IMR-90 (cell line): Measurements from ENCODE around the gene SH3RF2. TPM values are rescaled to one million over a fixed set of nuclear protein-coding genes. Genes with fewer than 3 reads are reported as not detected.

ENCODE experiments used
- ATAC-seq: fragments of 200-7000 bp; cut with Tn5 transposase; 2 replicates; pipeline ENCODE4 v1.9.1; 2020; ENCODE audit warnings: low read depth, mild to moderate bottlenecking, moderate library complexity
- BruUV-seq: library from RNA; stranded (reverse); fragments of 400-500 nt; replicated peaks from 2 replicates; lab custom pipeline; 2021; lab: Mats Ljungman, UMichigan
- CTCF ChIA-PET: fragments of 300-600 bp; formaldehyde crosslinking; extraction: SDS; loops from one replicate; lab custom pipeline; 2021; ENCODE audit warnings: antibody characterized with exemption; lab: Yijun Ruan, JAX
- POLR2A ChIA-PET: fragments of 300-600 bp; sonication (Branson Sonifier 250); formaldehyde crosslinking; loops from one replicate; lab custom pipeline; 2022; ENCODE audit warnings: antibody characterized with exemption; ENCODE audit not compliant: unreplicated experiment; lab: Charles Lee
- DNase-seq: peaks from one replicate; pipeline ENCODE4 v3.0.0; 2013
- H2AFZ ChIP-seq: replicated peaks from 2 replicates; pipeline ENCODE3; 2013; ENCODE audit warnings: low read length, mild to moderate bottlenecking; ENCODE audit not compliant: poor library complexity
- H2AK5ac ChIP-seq: 2 replicates; pipeline ENCODE4 v1.6.1; 2013; ENCODE audit warnings: low read depth, low read length, inconsistent platforms
- H2AK9ac ChIP-seq: replicated peaks from 2 replicates; pipeline ENCODE3; 2013; ENCODE audit warnings: mild to moderate bottlenecking, low read depth, low read length, moderate library complexity; ENCODE audit not compliant: poor library complexity
- H2BK120ac ChIP-seq: 2 replicates; pipeline ENCODE4 v1.6.1; 2013; ENCODE audit warnings: low read depth, low read length, inconsistent platforms
- H2BK15ac ChIP-seq: 3 replicates; pipeline ENCODE4 v1.6.1; 2013; ENCODE audit warnings: low read depth, low read length, inconsistent platforms
- H2BK20ac ChIP-seq: 2 replicates; pipeline ENCODE4 v1.6.1; 2013; ENCODE audit warnings: low read depth, mild to moderate bottlenecking, inconsistent platforms, low read length, moderate library complexity
- H2BK5ac ChIP-seq: 2 replicates; pipeline ENCODE4 v1.6.1; 2013; ENCODE audit warnings: mild to moderate bottlenecking, low read depth, low read length, inconsistent platforms; ENCODE audit not compliant: poor library complexity, severe bottlenecking
- H3K14ac ChIP-seq: replicated peaks from 2 replicates; pipeline ENCODE4 v1.6.1; 2013; ENCODE audit warnings: low read depth, low read length, inconsistent platforms
- H3K18ac ChIP-seq: 2 replicates; pipeline ENCODE4 v1.6.1; 2013; ENCODE audit warnings: low read depth, low read length, control low read depth
- H3K23ac ChIP-seq: 2 replicates; pipeline ENCODE4 v1.6.1; 2013; ENCODE audit warnings: low read depth, low read length, inconsistent platforms
- H3K27ac ChIP-seq: 2 replicates; pipeline ENCODE4 v1.5.1; 2013; ENCODE audit warnings: mild to moderate bottlenecking, control low read depth, low read length; ENCODE audit not compliant: insufficient read depth
- H3K27me3 ChIP-seq: 2 replicates; pipeline ENCODE4 v1.6.1; 2013; ENCODE audit warnings: low read length; ENCODE audit not compliant: control insufficient read depth, insufficient read depth
- H3K36me3 ChIP-seq: 2 replicates; pipeline ENCODE4 v1.6.1; 2013; ENCODE audit warnings: low read length, mixed read lengths; ENCODE audit not compliant: control insufficient read depth, insufficient read depth
- H3K4ac ChIP-seq: 2 replicates; pipeline ENCODE4 v1.6.1; 2013; ENCODE audit warnings: low read depth, low read length, inconsistent platforms
- H3K4me1 ChIP-seq: 2 replicates; pipeline ENCODE4 v1.6.1; 2013; ENCODE audit warnings: low read length, mixed read lengths; ENCODE audit not compliant: control insufficient read depth, insufficient read depth
- H3K4me2 ChIP-seq: 2 replicates; pipeline ENCODE4 v1.6.1; 2013; ENCODE audit warnings: low read depth, mild to moderate bottlenecking, control low read depth, low read length, moderate library complexity
- H3K4me3 ChIP-seq: 2 replicates; pipeline ENCODE4 v1.5.1; 2013; ENCODE audit warnings: low read depth, mild to moderate bottlenecking, control low read depth, low read length, moderate library complexity; ENCODE audit not compliant: insufficient read depth
- H3K56ac ChIP-seq: 2 replicates; pipeline ENCODE4 v1.6.1; 2013; ENCODE audit warnings: low read length, inconsistent platforms; ENCODE audit not compliant: insufficient read depth; ENCODE audit errors: extremely low read depth
- H3K79me1 ChIP-seq, 2 experiments: 2 replicates each; pipeline ENCODE4 v1.6.1; 2013; ENCODE audit warnings: low read length in 2 of 2, inconsistent platforms in 1 of 2, low read depth in 1 of 2
- H3K9ac ChIP-seq: 2 replicates; pipeline ENCODE4 v1.6.1; 2013; ENCODE audit warnings: low read depth, low read length, control low read depth
- H3K9me1 ChIP-seq: 2 replicates; pipeline ENCODE4 v1.6.1; 2013; ENCODE audit warnings: low read length, inconsistent platforms; ENCODE audit not compliant: insufficient read depth
- H3K9me3 ChIP-seq: 2 replicates; pipeline ENCODE4 v1.6.1; 2013; ENCODE audit warnings: low read length; ENCODE audit not compliant: control insufficient read depth, insufficient read depth
- H4K20me1 ChIP-seq: 2 replicates; pipeline ENCODE4 v1.6.1; 2013; ENCODE audit warnings: low read length, inconsistent platforms; ENCODE audit not compliant: insufficient read depth
- H4K5ac ChIP-seq: 2 replicates; pipeline ENCODE4 v1.6.1; 2013; ENCODE audit warnings: mild to moderate bottlenecking, low read depth, low read length, control low read depth
- H4K8ac ChIP-seq, 2 experiments: 2 replicates each; pipeline ENCODE4 v1.6.1; 2013; ENCODE audit warnings: low read depth in 2 of 2, low read length in 2 of 2, control low read depth in 1 of 2, inconsistent platforms in 1 of 2
- H4K91ac ChIP-seq: 2 replicates; pipeline ENCODE4 v1.6.1; 2013; ENCODE audit warnings: low read depth, low read length, inconsistent platforms; ENCODE audit not compliant: insufficient read depth
- BHLHE40 ChIP-seq: fragments of 150-350 bp; IDR thresholded peaks from 2 replicates; pipeline ENCODE4 v1.6.1; 2016; ENCODE audit warnings: mild to moderate bottlenecking, low read depth, low read length
- CEBPB ChIP-seq: IDR thresholded peaks from 2 replicates; pipeline ENCODE4 v1.6.1; 2012; ENCODE audit warnings: low read depth, low read length, improper control_type of control experiment
- CHD1 ChIP-seq: IDR thresholded peaks from 2 replicates; pipeline ENCODE4 v1.6.1; 2012; ENCODE audit warnings: low read depth, low read length, improper control_type of control experiment
- CTCF ChIP-seq: conservative IDR thresholded peaks from 2 replicates; pipeline ENCODE4 v1.5.1; 2012; ENCODE audit warnings: mild to moderate bottlenecking, low read depth, low read length, improper control_type of control experiment
- ELK1 ChIP-seq: fragments of 150-350 bp; IDR thresholded peaks from 2 replicates; pipeline ENCODE4 v1.6.1; 2016; ENCODE audit warnings: low read depth, mild to moderate bottlenecking, low read length, moderate library complexity, borderline replicate concordance
- MAFK ChIP-seq: IDR thresholded peaks from 2 replicates; pipeline ENCODE4 v1.6.1; 2012; ENCODE audit warnings: low read depth, low read length, improper control_type of control experiment
- MAZ ChIP-seq: IDR thresholded peaks from 2 replicates; pipeline ENCODE4 v1.6.1; 2012; ENCODE audit warnings: low read depth, mild to moderate bottlenecking, low read length, improper control_type of control experiment, moderate library complexity, borderline replicate concordance
- MXI1 ChIP-seq: IDR thresholded peaks from 2 replicates; pipeline ENCODE4 v1.6.1; 2012; ENCODE audit warnings: low read depth, mild to moderate bottlenecking, low read length, moderate library complexity, borderline replicate concordance
- POLR2A ChIP-seq: IDR thresholded peaks from 2 replicates; pipeline ENCODE4 v1.6.1; 2012; ENCODE audit warnings: mild to moderate bottlenecking, low read depth, low read length
- RAD21 ChIP-seq: IDR thresholded peaks from 2 replicates; pipeline ENCODE4 v1.6.1; 2012; ENCODE audit warnings: low read length, improper control_type of control experiment
- RCOR1 ChIP-seq: IDR thresholded peaks from 2 replicates; pipeline ENCODE4 v1.6.1; 2012; ENCODE audit warnings: mild to moderate bottlenecking, low read length, improper control_type of control experiment; ENCODE audit not compliant: insufficient replicate concordance
- RFX5 ChIP-seq: IDR thresholded peaks from 2 replicates; pipeline ENCODE4 v1.8.0; 2012; ENCODE audit warnings: low read depth, mild to moderate bottlenecking, low read length, moderate library complexity
- SMC3 ChIP-seq: fragments of 150-350 bp; IDR thresholded peaks from 2 replicates; pipeline ENCODE4 v1.6.1; 2016; ENCODE audit warnings: low read depth, mild to moderate bottlenecking, antibody characterized with exemption, low read length, moderate library complexity
- USF2 ChIP-seq: fragments of 150-350 bp; IDR thresholded peaks from 2 replicates; pipeline ENCODE4 v1.6.1; 2017; ENCODE audit warnings: mild to moderate bottlenecking, antibody characterized with exemption, low read length, low read depth
- WGBS, 2 experiments: methylation state at CpG; one replicate each; pipeline versions ENCODE4 v1.1.5 to v1.1.7; 2013; ENCODE audit warnings: missing lambda C conversion rate in 2 of 2; ENCODE audit not compliant: insufficient read length in 1 of 2; ENCODE audit errors: extremely low coverage in 2 of 2; 5-methylcytosine and 5-hydroxymethylcytosine counted together
- dilution Hi-C: fragments of 300-500 bp; cut with HindIII; formaldehyde crosslinking; loops from one replicate; pipeline ENCODE4 v1.14.3; 2018; ENCODE audit warnings: low sequenced_read_pairs; ENCODE audit not compliant: unreplicated experiment
- in situ Hi-C: fragments of 300-500 bp; cut with MboI; formaldehyde crosslinking; loops from 3 replicates; pipeline ENCODE4 v1.14.3; 2019; ENCODE audit warnings: low sequenced_read_pairs, inconsistent platforms, mixed read lengths
- intact Hi-C: fragments of 100-400 bp; cut with micrococcal nuclease; formaldehyde crosslinking; loops from 2 replicates; pipeline ENCODE4 v1.10.0; 2022
- polyA plus RNA-seq, 3 experiments: library from polyadenylated mRNA; depleted of rRNA; stranded (reverse); fragments of >200 nt; gene quantifications; 2 replicates each; pipeline ENCODE4 v1.2.3, GENCODE V29; 2012; ENCODE audit warnings: low replicate concordance in 1 of 3
- total RNA-seq: library from RNA; depleted of rRNA; stranded (reverse); fragments of >200 nt; gene quantifications from 2 replicates; pipeline ENCODE4 v1.2.3, GENCODE V29; 2012

Gene SH3RF2
- total and polyA plus RNA-seq, 2 of the 4 experiments (the other 2 are of a cell fraction) = 1.3 to 1.7 TPM

- H3K14ac ChIP-seq = no peak overlapping the region
- no peaks in the 10 kb centered on the region for H3K36me3 ChIP-seq
- no CpG with 5 or more reads among the region's 7 CpGs for WGBS, 2 experiments
- BruUV-seq = no TSS peak
- no peak overlapping the region for H2BK15ac ChIP-seq
- POLR2A ChIA-PET = no interaction called here
- H4K5ac ChIP-seq = no peak overlapping the region
- peaks cover 12% of the 10 kb centered on the region; the same call in 1 of the 2 replicates for H3K9me1 ChIP-seq
- no peaks in the 10 kb centered on the region for H3K79me1 ChIP-seq
- intact Hi-C loops = no loop called here
- H3K9ac ChIP-seq = no peak overlapping the region
- no peaks in the 10 kb centered on the region for H4K20me1 ChIP-seq
- no peak for DNase-seq
- H2AFZ ChIP-seq = no peak overlapping the region
- no peak overlapping the region; the same call in 1 of the 2 replicates for H3K18ac ChIP-seq
- no peak overlapping the region for H4K91ac ChIP-seq
- no peak overlapping the region for H3K4ac ChIP-seq
- H3K4me1 ChIP-seq = peaks cover 5% of the 10 kb centered on the region; the same call in 1 of the 2 replicates
- no peak overlapping the region for H2BK5ac ChIP-seq
- no peak overlapping the region for H2BK120ac ChIP-seq
- no peak overlapping the region for H3K23ac ChIP-seq
- H2BK20ac ChIP-seq = no peak overlapping the region
- H3K56ac ChIP-seq = no peak overlapping the region
- no peak overlapping the region for H2AK9ac ChIP-seq
- CTCF ChIA-PET = interaction anchor here (1.4 kb wide), 1 partner anchor 10 kb away, joined by 3 read pairs; no protein-coding TSS in a partner anchor
- in situ Hi-C loops = no loop called here
- no peak for ATAC-seq
- dilution Hi-C loops = no loop called here
- H2AK5ac ChIP-seq = no peak overlapping the region
- no peak overlapping the region for H4K8ac ChIP-seq
- H3K27ac ChIP-seq = no peak overlapping the region
- no peak overlapping the region for H3K4me3 ChIP-seq
- no peaks in the 10 kb centered on the region for H3K9me3 ChIP-seq
- no peak overlapping the region for H3K4me2 ChIP-seq
- H3K27me3 ChIP-seq = no peaks in the 10 kb centered on the region
- TF ChIP-seq BHLHE40 (no peak), CEBPB (no peak), MAFK (no peak), USF2 (no peak), MXI1 (no peak), POLR2A (no peak), CTCF (no peak), RFX5 (no peak), RAD21 (no peak), CHD1 (no peak), ELK1 (no peak), SMC3 (no peak), MAZ (no peak), RCOR1 (no peak)
Observed at GRCh38 chr5:145979270-145980223, 43.2 kb downstream of the SH3RF2 start.
